SU-DHL-6 (cell line): ENCODE data around the gene CRYBA4.

ENCODE experiments used
- H2AFZ ChIP-seq: fragments of 200-600 bp; sonication (generic); 2 replicates; pipeline ENCODE4 v1.6.1; 2014; ENCODE audit warnings: low read depth, mild to moderate bottlenecking, moderate library complexity, mixed read lengths, antibody characterized with exemption, low read length; ENCODE audit not compliant: severe bottlenecking
- H3F3A ChIP-seq: fragments of 200-600 bp; shearing (Covaris generic); 2 replicates; pipeline ENCODE4 v1.6.0; 2016; ENCODE audit warnings: antibody characterized with exemption, mild to moderate bottlenecking; ENCODE audit not compliant: insufficient read depth
- H3K27ac ChIP-seq: fragments of 200-600 bp; sonication (generic); 2 replicates; pipeline ENCODE4 v1.5.1; 2016; ENCODE audit warnings: low read depth, mild to moderate bottlenecking, low read length, moderate library complexity, mixed read lengths
- H3K27me3 ChIP-seq: fragments of 200-600 bp; sonication (generic), shearing (Covaris generic); 2 replicates; pipeline ENCODE4 v1.6.0; 2014; ENCODE audit warnings: mild to moderate bottlenecking, low read length
- H3K36me3 ChIP-seq: fragments of 200-600 bp; sonication (generic); 2 replicates; pipeline ENCODE4 v1.6.1; 2014; ENCODE audit warnings: mild to moderate bottlenecking, low read length, mixed read lengths
- H3K4me2 ChIP-seq: fragments of 300-600, 200-600 bp; shearing (Covaris generic), sonication (generic); 2 replicates; pipeline ENCODE4 v1.6.0; 2014; ENCODE audit warnings: low read length, low read depth, mild to moderate bottlenecking; ENCODE audit not compliant: poor library complexity, severe bottlenecking
- H3K4me3 ChIP-seq: fragments of 200-600 bp; sonication (generic); 2 replicates; pipeline ENCODE4 v1.5.1; 2014; ENCODE audit warnings: antibody characterized with exemption, low read length, mild to moderate bottlenecking, mixed read lengths; ENCODE audit not compliant: insufficient read depth, poor library complexity, severe bottlenecking
- H3K79me2 ChIP-seq: fragments of 200-600 bp; sonication (generic); 2 replicates; pipeline ENCODE4 v1.6.1; 2014; ENCODE audit warnings: mild to moderate bottlenecking, low read length, moderate library complexity; ENCODE audit not compliant: insufficient read depth
- H3K9ac ChIP-seq: fragments of 200-600 bp; sonication (generic); 2 replicates; pipeline ENCODE4 v1.7.0; 2014; ENCODE audit warnings: mild to moderate bottlenecking, low read length
- H3K9me2 ChIP-seq: fragments of 200-600 bp; sonication (generic); replicated peaks from 2 replicates; pipeline ENCODE4 v1.6.1; 2014; ENCODE audit warnings: low read length; ENCODE audit not compliant: insufficient read depth
- H3K9me3 ChIP-seq: fragments of 200-600 bp; sonication (generic); 2 replicates; pipeline ENCODE4 v1.6.1; 2014; ENCODE audit warnings: low read length, mixed read lengths; ENCODE audit not compliant: insufficient read depth
- H4K20me1 ChIP-seq: fragments of 200-600 bp; sonication (generic); 2 replicates; pipeline ENCODE4 v1.6.1; 2014; ENCODE audit warnings: low read depth, mild to moderate bottlenecking, antibody characterized with exemption, low read length, moderate library complexity, mixed read lengths
- EZH2phosphoT487 ChIP-seq: fragments of 200-600 bp; sonication (generic), shearing (Covaris generic); conservative IDR thresholded peaks from 2 replicates; pipeline ENCODE4 v1.6.1; 2018; ENCODE audit warnings: mild to moderate bottlenecking, antibody characterized with exemption, low read length, moderate library complexity, mixed read lengths
- TF ChIP-seq, protein P1 (sequence below): fragments of 200-600 bp; sonication (generic); IDR thresholded peaks from one replicate; pipeline ENCODE4 v1.5.1; 2017; ENCODE audit warnings: antibody characterized with exemption, mild to moderate bottlenecking, low read length, moderate library complexity; ENCODE audit not compliant: insufficient read depth, poor library complexity, severe bottlenecking

The CRYBA4 gene

DNA sequence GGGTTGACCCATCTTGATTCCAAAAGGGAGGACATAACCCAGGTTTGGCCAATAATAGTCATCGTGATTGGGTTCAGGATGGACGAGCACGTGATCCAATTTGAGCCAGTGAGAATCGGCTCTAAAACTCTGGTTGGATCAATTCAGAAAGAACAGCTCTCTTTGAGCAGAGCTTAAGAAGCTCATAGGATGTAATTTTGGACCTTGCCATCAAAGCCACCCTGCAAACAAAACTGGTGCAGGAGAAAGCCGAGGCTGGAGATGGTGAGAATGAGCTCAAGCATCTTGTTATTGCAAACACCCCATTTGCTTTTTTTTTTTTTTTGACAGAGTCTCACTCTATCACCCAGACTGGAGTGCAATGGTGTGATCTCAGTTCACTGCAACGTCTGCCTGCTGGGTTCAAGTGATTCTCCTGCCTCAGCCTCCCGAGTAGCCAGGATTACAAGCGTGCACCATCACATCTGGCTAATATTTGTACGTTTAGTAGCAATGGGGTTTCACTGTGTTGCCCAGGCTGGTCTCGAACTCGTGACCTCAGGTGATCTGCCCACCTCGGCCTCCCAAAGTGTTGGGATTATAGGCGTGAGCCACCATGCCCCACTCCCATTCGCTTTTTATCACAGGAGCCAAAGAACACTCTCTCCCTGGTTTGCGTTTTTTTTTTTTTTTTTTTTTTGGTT, 21.8 kb downstream of the CRYBA4 start:
- Histone ChIP-seq H3F3A (no peaks in the 10 kb centered on the region), H3K9me3 (no peaks in the 10 kb centered on the region), H3K4me2 (peak overlapping the region; percentile 20), H2AFZ (peak overlapping the region; percentile 68), H3K27me3 (no peaks in the 10 kb centered on the region), H3K27ac (no peak overlapping the region), H3K9ac (no peak overlapping the region), H3K79me2 (no peaks in the 10 kb centered on the region), H3K9me2 (no peaks in the 10 kb centered on the region), H3K36me3 (no peaks in the 10 kb centered on the region), H3K4me3 (no peak overlapping the region), H4K20me1 (no peaks in the 10 kb centered on the region)
- TF ChIP-seq EZH2phosphoT487, result no peak
- TF ChIP-seq, protein P1, sequence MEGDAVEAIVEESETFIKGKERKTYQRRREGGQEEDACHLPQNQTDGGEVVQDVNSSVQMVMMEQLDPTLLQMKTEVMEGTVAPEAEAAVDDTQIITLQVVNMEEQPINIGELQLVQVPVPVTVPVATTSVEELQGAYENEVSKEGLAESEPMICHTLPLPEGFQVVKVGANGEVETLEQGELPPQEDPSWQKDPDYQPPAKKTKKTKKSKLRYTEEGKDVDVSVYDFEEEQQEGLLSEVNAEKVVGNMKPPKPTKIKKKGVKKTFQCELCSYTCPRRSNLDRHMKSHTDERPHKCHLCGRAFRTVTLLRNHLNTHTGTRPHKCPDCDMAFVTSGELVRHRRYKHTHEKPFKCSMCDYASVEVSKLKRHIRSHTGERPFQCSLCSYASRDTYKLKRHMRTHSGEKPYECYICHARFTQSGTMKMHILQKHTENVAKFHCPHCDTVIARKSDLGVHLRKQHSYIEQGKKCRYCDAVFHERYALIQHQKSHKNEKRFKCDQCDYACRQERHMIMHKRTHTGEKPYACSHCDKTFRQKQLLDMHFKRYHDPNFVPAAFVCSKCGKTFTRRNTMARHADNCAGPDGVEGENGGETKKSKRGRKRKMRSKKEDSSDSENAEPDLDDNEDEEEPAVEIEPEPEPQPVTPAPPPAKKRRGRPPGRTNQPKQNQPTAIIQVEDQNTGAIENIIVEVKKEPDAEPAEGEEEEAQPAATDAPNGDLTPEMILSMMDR, result no peak

- H3K4me3 ChIP-seq, result no peak overlapping the region
- no peaks in the 10 kb centered on the region for H3F3A ChIP-seq
- no peaks in the 10 kb centered on the region for H3K79me2 ChIP-seq
- TF ChIP-seq, protein P1, result no peak
- no peak for TF ChIP-seq EZH2phosphoT487
- no peak overlapping the region for H3K27ac ChIP-seq
- no peak overlapping the region for H3K4me2 ChIP-seq
- no peaks in the 10 kb centered on the region for H3K36me3 ChIP-seq
- H4K20me1 ChIP-seq, result no peaks in the 10 kb centered on the region
- no peaks in the 10 kb centered on the region for H3K9me2 ChIP-seq
- H3K27me3 ChIP-seq, result no peaks in the 10 kb centered on the region
- no peak overlapping the region for H2AFZ ChIP-seq
- no peak overlapping the region for H3K9ac ChIP-seq
- no peaks in the 10 kb centered on the region for H3K9me3 ChIP-seq
Measured at GRCh38 chr22:26646158-26646557, 24.4 kb downstream of the CRYBA4 start.

GRCh38 chr22:26648011-26648497, 26.3 kb downstream of the CRYBA4 start:
- H3K4me2 ChIP-seq, result no peak overlapping the region
- H3F3A ChIP-seq, result no peaks in the 10 kb centered on the region
- H2AFZ ChIP-seq, result no peak overlapping the region
- H3K27me3 ChIP-seq, result no peaks in the 10 kb centered on the region
- no peak for TF ChIP-seq EZH2phosphoT487
- TF ChIP-seq, protein P1, result no peak
- H4K20me1 ChIP-seq, result no peaks in the 10 kb centered on the region
- H3K9ac ChIP-seq, result no peak overlapping the region
- no peak overlapping the region for H3K27ac ChIP-seq
- no peaks in the 10 kb centered on the region for H3K9me2 ChIP-seq
- H3K79me2 ChIP-seq, result no peaks in the 10 kb centered on the region
- no peak overlapping the region for H3K4me3 ChIP-seq
- no peaks in the 10 kb centered on the region for H3K36me3 ChIP-seq
- no peaks in the 10 kb centered on the region for H3K9me3 ChIP-seq
